ENCODE measurements around the gene ASB16.

ASB16 gene

GRCh38 chr17:44210342-44211192 lies 40.1 kb downstream of the ASB16 start:
- DNase-seq (ENCODE audit: low read depth) = peak; percentile 56

GRCh38 chr17:44211281-44212265 lies 41.1 kb downstream of the ASB16 start:
- no peak for DNase-seq (ENCODE audit: low read depth)

- no peak for DNase-seq (ENCODE audit: low read depth)
Observed at GRCh38 chr17:44212507-44213402, 42.3 kb downstream of the ASB16 start.

GRCh38 chr17:44213403-44214229 lies 43.1 kb downstream of the ASB16 start:
- no peak for DNase-seq (ENCODE audit: low read depth)

GRCh38 chr17:44214230-44214494 lies 43.7 kb downstream of the ASB16 start:
- DNase-seq (ENCODE audit: low read depth) = no peak

- DNase-seq (ENCODE audit: low read depth) = no peak
Observed at GRCh38 chr17:44214896-44215295, 44.4 kb downstream of the ASB16 start.

GRCh38 chr17:44216173-44216572 lies 45.7 kb downstream of the ASB16 start:
- no peak for DNase-seq (ENCODE audit: low read depth)

- DNase-seq (ENCODE audit: low read depth) = no peak
Observed at GRCh38 chr17:44216694-44217093, 46.2 kb downstream of the ASB16 start.

GRCh38 chr17:44217738-44218343 lies 47.3 kb downstream of the ASB16 start:
- no peak for DNase-seq (ENCODE audit: low read depth)

GRCh38 chr17:44218344-44219107 lies 48.0 kb downstream of the ASB16 start:
- peak; percentile 88 for DNase-seq (ENCODE audit: low read depth)

- DNase-seq (ENCODE audit: low read depth) = peak; percentile 53
Observed at GRCh38 chr17:44219108-44219615, 48.7 kb downstream of the ASB16 start.

- DNase-seq (ENCODE audit: low read depth) = no peak
Observed at GRCh38 chr17:44219616-44220212, 49.2 kb downstream of the ASB16 start, which contains the start of gene UBTF. UBTF (minus strand) TSS chr17:44219675; CDS start chr17:44218229, 1,446 bp downstream.

GRCh38 chr17:44220213-44221083 lies 49.9 kb downstream of the ASB16 start:
- peak; percentile 46 for DNase-seq (ENCODE audit: low read depth)

- peak; percentile 66 for DNase-seq (ENCODE audit: low read depth)
Observed at GRCh38 chr17:44221084-44221861, 50.8 kb downstream of the ASB16 start.

GRCh38 chr17:44221862-44222111 lies 51.3 kb downstream of the ASB16 start:
- no peak for DNase-seq (ENCODE audit: low read depth)

- peak; percentile 71 for DNase-seq (ENCODE audit: low read depth)
Observed at GRCh38 chr17:44222112-44222869, 51.8 kb downstream of the ASB16 start.

GRCh38 chr17:44223541-44224071 lies 53.1 kb downstream of the ASB16 start:
- peak; percentile 90 for DNase-seq (ENCODE audit: low read depth)
